ENCODE data around the gene BRCA2.

Gene BRCA2

GRCh38 chr13:32447894-32448623 is 132.8 kb downstream of the BRCA2 start:
- no peak for DNase-seq
- intact Hi-C loops (cut with DNase I): no loop called here

- intact Hi-C loops (cut with DNase I): no loop called here
- DNase-seq: no peak
Observed at GRCh38 chr13:32448972-32449371, 133.7 kb downstream of the BRCA2 start.
